T-helper 1 cell (primary cell): Measurements from ENCODE around the gene ZNF793.

Source experiments
- DNase-seq, 5 donors: peaks; one replicate each; pipeline ENCODE4 v3.0.0-alpha.2; 2012 to 2020

ZNF793 gene

DNA sequence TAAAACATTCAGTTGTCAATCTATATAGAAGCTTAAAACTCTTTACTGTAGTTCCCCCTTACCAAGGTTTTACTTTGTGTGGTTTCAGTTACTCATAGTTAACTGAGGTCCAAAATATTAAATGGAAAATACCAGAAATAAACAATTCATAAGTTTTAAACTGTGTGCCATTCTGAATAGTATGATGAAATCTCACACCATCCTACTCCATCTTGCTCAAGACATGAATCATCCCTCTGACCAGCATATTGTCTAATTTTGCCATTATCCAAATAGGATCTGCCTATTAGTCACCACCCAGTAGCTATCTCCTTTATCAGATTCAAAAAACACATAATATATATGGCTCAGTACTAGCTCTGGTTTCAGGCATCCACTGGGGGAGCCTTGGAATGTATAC lies 65.5 kb downstream of the ZNF793 start:
- no peak for DNase-seq

DNA sequence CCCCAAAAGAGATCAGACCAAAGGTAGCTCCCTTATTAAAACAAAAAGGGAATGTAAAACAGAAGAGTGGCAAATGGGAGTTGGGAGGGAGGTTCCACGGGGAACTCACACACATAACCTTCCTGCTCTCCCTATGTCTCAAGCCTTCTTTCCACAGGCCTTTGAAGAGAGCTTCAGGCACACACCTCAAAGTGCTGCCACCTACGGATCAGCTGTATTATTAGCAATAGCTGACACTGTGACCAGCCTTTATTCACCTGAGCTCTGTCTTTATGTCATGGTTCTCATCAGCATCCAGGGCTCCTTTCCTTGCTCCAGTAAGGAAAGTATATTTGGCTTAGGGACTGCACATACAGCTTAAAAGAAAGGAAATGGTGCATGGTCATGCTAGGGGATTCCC lies 76.6 kb downstream of the ZNF793 start:
- no peak for DNase-seq
